ENCODE results near the gene GNAL.

GNAL gene

GRCh38 chr18:11859903-11860407, 170.9 kb downstream of the GNAL start:
- TF ChIP-seq POLR2AphosphoS5 (IDR thresholded peaks at IDR 0.05; ENCODE audit: low read depth, low read length) (no peak), FOXP2 (optimal IDR thresholded peaks at IDR 0.05; ENCODE audit: borderline replicate concordance, extremely low read depth, extremely low read length, insufficient read depth) (no peak), SIN3A (IDR thresholded peaks at IDR 0.05; ENCODE audit: borderline replicate concordance, insufficient read depth, low read length) (no peak), TAF1 (IDR thresholded peaks at IDR 0.05; ENCODE audit: borderline replicate concordance, insufficient read depth, low read length) (no peak), REST (IDR thresholded peaks at IDR 0.05; ENCODE audit: insufficient read depth in 1 of 2, low read depth in 2 of 2, low read length in 2 of 2) (no peak)

- TF ChIP-seq REST (IDR thresholded peaks at IDR 0.05; ENCODE audit: insufficient read depth in 1 of 2, low read depth in 2 of 2, low read length in 2 of 2): no peak
- no peak for TF ChIP-seq TAF1 (IDR thresholded peaks at IDR 0.05; ENCODE audit: borderline replicate concordance, insufficient read depth, low read length)
- TF ChIP-seq POLR2AphosphoS5 (IDR thresholded peaks at IDR 0.05; ENCODE audit: low read depth, low read length): no peak
- TF ChIP-seq SIN3A (IDR thresholded peaks at IDR 0.05; ENCODE audit: borderline replicate concordance, insufficient read depth, low read length): no peak
- no peak for TF ChIP-seq FOXP2 (optimal IDR thresholded peaks at IDR 0.05; ENCODE audit: borderline replicate concordance, extremely low read depth, extremely low read length, insufficient read depth)
Observed at GRCh38 chr18:11860594-11861450, 171.8 kb downstream of the GNAL start.

GRCh38 chr18:11861583-11862288, 172.7 kb downstream of the GNAL start:
- TF ChIP-seq POLR2AphosphoS5 (IDR thresholded peaks at IDR 0.05; ENCODE audit: low read depth, low read length) (no peak), TAF1 (IDR thresholded peaks at IDR 0.05; ENCODE audit: borderline replicate concordance, insufficient read depth, low read length) (no peak), SIN3A (IDR thresholded peaks at IDR 0.05; ENCODE audit: borderline replicate concordance, insufficient read depth, low read length) (no peak), REST (IDR thresholded peaks at IDR 0.05; ENCODE audit: insufficient read depth in 1 of 2, low read depth in 2 of 2, low read length in 2 of 2) (no peak), FOXP2 (optimal IDR thresholded peaks at IDR 0.05; ENCODE audit: borderline replicate concordance, extremely low read depth, extremely low read length, insufficient read depth) (no peak)

- no peak for TF ChIP-seq POLR2AphosphoS5 (IDR thresholded peaks at IDR 0.05; ENCODE audit: low read depth, low read length)
- TF ChIP-seq FOXP2 (optimal IDR thresholded peaks at IDR 0.05; ENCODE audit: borderline replicate concordance, extremely low read depth, extremely low read length, insufficient read depth): no peak
- TF ChIP-seq TAF1 (IDR thresholded peaks at IDR 0.05; ENCODE audit: borderline replicate concordance, insufficient read depth, low read length): no peak
- TF ChIP-seq REST (IDR thresholded peaks at IDR 0.05; ENCODE audit: insufficient read depth in 1 of 2, low read depth in 2 of 2, low read length in 2 of 2): no peak
- no peak for TF ChIP-seq SIN3A (IDR thresholded peaks at IDR 0.05; ENCODE audit: borderline replicate concordance, insufficient read depth, low read length)
Observed at GRCh38 chr18:11862468-11863137, 173.5 kb downstream of the GNAL start.
